T-helper 17 cell (primary cell): ENCODE measurements around the gene CLCA2. TPM values are rescaled to one million over a fixed set of nuclear protein-coding genes. Genes with fewer than 3 reads are reported as not detected.

ENCODE experiments used
- ATAC-seq: fragments of 150-1000 bp; cut with Tn5 transposase; 2 replicates; pipeline ENCODE4 v1.10.0; 2021; ENCODE audit warnings: mild to moderate bottlenecking, moderate library complexity
- DNase-seq, 3 donors: peaks; one replicate each; pipeline versions ENCODE4 v3.0.0 to v3.0.0-alpha.2; 2020 to 2021
- H3K9me3 ChIP-seq: one replicate; pipeline ENCODE4 v1.7.0; 2013; ENCODE audit warnings: low read length, mild to moderate bottlenecking; ENCODE audit not compliant: control insufficient read depth, poor library complexity, severe bottlenecking
- H3K27ac Mint-ChIP-seq: one replicate; pipeline ENCODE4 v1.8.0; 2022; ENCODE audit warnings: mild to moderate bottlenecking, moderate library complexity, mixed read lengths
- H3K27me3 Mint-ChIP-seq: one replicate; pipeline ENCODE4 v1.8.0; 2022; ENCODE audit warnings: mixed read lengths
- H3K36me3 Mint-ChIP-seq: one replicate; pipeline ENCODE4 v1.8.0; 2022; ENCODE audit warnings: low read depth, mixed read lengths
- H3K4me1 Mint-ChIP-seq: one replicate; pipeline ENCODE4 v1.8.0; 2022; ENCODE audit warnings: mild to moderate bottlenecking, mixed read lengths
- H3K4me3 Mint-ChIP-seq: one replicate; pipeline ENCODE4 v1.8.0; 2022; ENCODE audit warnings: mild to moderate bottlenecking, moderate library complexity, mixed read lengths
- total RNA-seq, 4 donors: library from RNA in 2 of 4; stranded (reverse) in 2 of 4; gene quantifications; one replicate each; pipeline ENCODE4 v1.2.3 and lab custom pipeline; 2022 to 2026

CLCA2 gene
- total RNA-seq, 2 donors from 2014 or later: not detected

GRCh38 chr1:86441997-86442396, 18.0 kb downstream of the CLCA2 start:
- Mint-ChIP-seq H3K4me1 (peaks cover 13% of the 10 kb centered on the region), H3K36me3 (no peaks in the 10 kb centered on the region), H3K27me3 (peaks cover 29% of the 10 kb centered on the region), H3K4me3 (no peak overlapping the region), H3K27ac (no peak overlapping the region)
- H3K9me3 ChIP-seq: no peaks in the 10 kb centered on the region
- ATAC-seq (no peak), DNase-seq (no peak)

GRCh38 chr1:86445919-86446318, 21.9 kb downstream of the CLCA2 start:
- ATAC-seq: no peak
- no peak overlapping the region for H3K27ac Mint-ChIP-seq
- H3K4me1 Mint-ChIP-seq: peaks cover 13% of the 10 kb centered on the region
- H3K27me3 Mint-ChIP-seq: peaks cover 13% of the 10 kb centered on the region
- H3K9me3 ChIP-seq: no peaks in the 10 kb centered on the region
- no peak overlapping the region for H3K4me3 Mint-ChIP-seq
- DNase-seq: no peak
- H3K36me3 Mint-ChIP-seq: no peaks in the 10 kb centered on the region

DNA sequence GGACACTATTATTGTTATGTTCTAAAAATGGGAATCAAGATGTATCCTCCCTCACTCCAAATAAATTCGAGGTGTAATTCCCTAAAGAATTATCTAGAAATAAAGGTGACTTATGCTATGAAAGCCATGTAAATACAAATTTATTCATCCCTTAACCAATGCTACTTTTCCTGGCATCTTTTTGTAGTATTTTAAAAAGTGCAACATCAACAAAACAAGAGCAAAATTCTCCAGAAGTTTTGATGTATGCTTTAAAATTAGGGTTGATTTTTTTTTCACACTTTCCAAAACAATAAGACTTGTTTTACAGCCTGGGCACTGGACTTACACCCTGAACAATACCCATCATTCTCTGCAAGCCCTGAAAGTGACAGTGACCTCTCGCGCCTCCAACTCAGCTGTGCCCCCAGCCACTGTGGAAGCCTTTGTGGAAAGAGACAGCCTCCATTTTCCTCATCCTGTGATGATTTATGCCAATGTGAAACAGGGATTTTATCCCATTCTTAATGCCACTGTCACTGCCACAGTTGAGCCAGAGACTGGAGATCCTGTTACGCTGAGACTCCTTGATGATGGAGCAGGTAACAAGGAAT, 23.3 kb downstream of the CLCA2 start:
- no peak for DNase-seq
- Mint-ChIP-seq H3K27me3 (peaks cover 13% of the 10 kb centered on the region), H3K36me3 (peaks cover 3% of the 10 kb centered on the region), H3K4me1 (peaks cover 10% of the 10 kb centered on the region), H3K4me3 (no peak overlapping the region), H3K27ac (no peak overlapping the region)
- no peaks in the 10 kb centered on the region for H3K9me3 ChIP-seq
- ATAC-seq: no peak

DNA sequence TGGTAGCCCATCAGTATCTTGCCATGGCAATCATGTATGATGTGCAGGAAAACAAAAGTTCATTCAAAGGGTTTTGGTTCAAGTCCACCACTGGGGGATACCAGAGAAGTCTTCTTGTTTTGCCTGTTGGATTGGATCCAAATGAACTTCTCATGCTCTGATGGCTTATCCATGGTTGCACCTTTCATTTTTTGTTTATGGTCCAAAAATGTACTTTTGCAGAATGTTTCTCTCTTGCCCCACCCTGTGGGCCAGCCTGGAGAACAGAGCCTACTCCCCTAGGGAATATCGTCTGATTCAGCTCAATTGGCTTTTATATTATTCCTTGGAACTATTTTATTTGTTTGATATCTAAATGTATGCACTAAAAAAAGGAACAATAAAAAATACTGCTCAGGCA, 24.7 kb downstream of the CLCA2 start:
- no peaks in the 10 kb centered on the region for H3K9me3 ChIP-seq
- no peak overlapping the region for H3K4me3 Mint-ChIP-seq
- H3K27me3 Mint-ChIP-seq: peaks cover 13% of the 10 kb centered on the region
- DNase-seq: no peak
- no peak for ATAC-seq
- peaks cover 3% of the 10 kb centered on the region for H3K36me3 Mint-ChIP-seq
- H3K4me1 Mint-ChIP-seq: peaks cover 10% of the 10 kb centered on the region
- no peak overlapping the region for H3K27ac Mint-ChIP-seq

DNA sequence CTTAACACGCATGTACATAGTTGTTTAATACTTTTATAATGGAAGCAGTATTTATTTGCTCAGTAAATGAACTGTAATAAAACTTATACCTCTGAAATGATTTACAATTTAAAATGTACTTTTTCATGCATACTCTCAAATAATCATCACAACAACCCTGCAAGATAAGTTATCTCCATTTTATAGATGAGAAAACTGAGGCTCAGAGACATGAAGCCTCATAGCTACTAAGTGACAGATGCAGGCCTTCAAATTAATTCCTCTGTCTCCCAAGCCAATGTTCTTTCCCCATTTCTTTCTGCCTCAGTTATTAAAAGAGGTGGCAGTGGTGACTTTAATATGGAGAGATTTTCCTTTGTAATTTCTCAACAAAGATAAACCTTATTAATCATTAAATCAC, 25.1 kb downstream of the CLCA2 start:
- DNase-seq (no peak), ATAC-seq (no peak)
- Mint-ChIP-seq H3K27ac (no peak overlapping the region), H3K27me3 (peaks cover 13% of the 10 kb centered on the region), H3K36me3 (peaks cover 3% of the 10 kb centered on the region), H3K4me3 (no peak overlapping the region), H3K4me1 (peaks cover 10% of the 10 kb centered on the region)
- no peaks in the 10 kb centered on the region for H3K9me3 ChIP-seq

DNA sequence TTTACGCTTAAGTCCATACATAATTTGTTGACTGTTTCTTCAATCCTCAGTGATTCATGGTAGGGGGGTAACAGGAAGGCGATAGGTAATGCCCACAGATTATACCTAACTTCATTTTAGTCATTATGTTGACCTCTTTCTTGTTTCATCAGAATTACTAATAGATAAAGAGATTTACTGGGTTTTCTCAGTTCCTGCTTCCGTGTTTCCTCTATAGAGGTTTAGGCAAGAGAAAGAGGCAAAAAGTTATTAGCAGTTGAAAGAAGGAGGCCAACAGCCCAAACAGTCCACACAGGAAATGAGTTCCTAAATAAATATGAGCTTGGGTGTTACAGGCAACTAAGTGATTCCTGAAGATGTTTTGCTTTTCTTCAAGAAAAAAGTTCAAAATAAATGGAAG, 26.9 kb downstream of the CLCA2 start:
- no peak for DNase-seq
- H3K36me3 Mint-ChIP-seq: peaks cover 3% of the 10 kb centered on the region
- no peaks in the 10 kb centered on the region for H3K9me3 ChIP-seq
- H3K27me3 Mint-ChIP-seq: peaks cover 13% of the 10 kb centered on the region
- no peak for ATAC-seq
- H3K4me1 Mint-ChIP-seq: peaks cover 6% of the 10 kb centered on the region
- no peak overlapping the region for H3K4me3 Mint-ChIP-seq
- H3K27ac Mint-ChIP-seq: no peak overlapping the region

DNA sequence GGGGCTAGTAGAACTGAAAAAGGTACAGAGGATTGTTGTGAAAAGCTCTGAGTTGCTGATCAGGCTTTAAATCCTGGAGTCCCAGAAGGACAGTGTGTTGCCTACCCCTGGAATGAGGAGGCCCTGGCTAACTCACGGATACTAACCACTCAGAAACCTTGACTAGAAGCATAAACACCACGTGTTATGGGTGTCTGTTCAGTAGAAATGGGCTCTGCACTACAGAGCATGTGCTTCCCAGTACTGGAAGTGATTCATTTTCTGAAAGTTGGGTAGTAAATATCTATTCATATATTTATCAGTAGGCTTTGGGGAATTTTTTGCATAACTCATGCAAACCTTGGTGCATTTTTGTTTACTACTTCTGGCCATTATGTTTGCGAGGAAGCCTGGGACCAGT, 29.7 kb downstream of the CLCA2 start:
- ATAC-seq (no peak), DNase-seq (no peak)
- Mint-ChIP-seq H3K4me1 (peaks cover 3% of the 10 kb centered on the region), H3K27ac (no peak overlapping the region), H3K36me3 (peaks cover 9% of the 10 kb centered on the region), H3K27me3 (peaks cover 20% of the 10 kb centered on the region), H3K4me3 (no peak overlapping the region)
- H3K9me3 ChIP-seq: no peaks in the 10 kb centered on the region

DNA sequence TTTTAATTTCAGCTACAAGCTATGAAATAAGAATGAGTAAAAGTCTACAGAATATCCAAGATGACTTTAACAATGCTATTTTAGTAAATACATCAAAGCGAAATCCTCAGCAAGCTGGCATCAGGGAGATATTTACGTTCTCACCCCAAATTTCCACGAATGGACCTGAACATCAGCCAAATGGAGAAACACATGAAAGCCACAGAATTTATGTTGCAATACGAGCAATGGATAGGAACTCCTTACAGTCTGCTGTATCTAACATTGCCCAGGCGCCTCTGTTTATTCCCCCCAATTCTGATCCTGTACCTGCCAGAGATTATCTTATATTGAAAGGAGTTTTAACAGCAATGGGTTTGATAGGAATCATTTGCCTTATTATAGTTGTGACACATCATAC, 31.1 kb downstream of the CLCA2 start:
- DNase-seq (no peak), ATAC-seq (no peak)
- Mint-ChIP-seq H3K27me3 (peaks cover 22% of the 10 kb centered on the region), H3K36me3 (peaks cover 9% of the 10 kb centered on the region), H3K4me1 (peaks cover 3% of the 10 kb centered on the region), H3K27ac (no peak overlapping the region), H3K4me3 (no peak overlapping the region)
- H3K9me3 ChIP-seq: no peaks in the 10 kb centered on the region

DNA sequence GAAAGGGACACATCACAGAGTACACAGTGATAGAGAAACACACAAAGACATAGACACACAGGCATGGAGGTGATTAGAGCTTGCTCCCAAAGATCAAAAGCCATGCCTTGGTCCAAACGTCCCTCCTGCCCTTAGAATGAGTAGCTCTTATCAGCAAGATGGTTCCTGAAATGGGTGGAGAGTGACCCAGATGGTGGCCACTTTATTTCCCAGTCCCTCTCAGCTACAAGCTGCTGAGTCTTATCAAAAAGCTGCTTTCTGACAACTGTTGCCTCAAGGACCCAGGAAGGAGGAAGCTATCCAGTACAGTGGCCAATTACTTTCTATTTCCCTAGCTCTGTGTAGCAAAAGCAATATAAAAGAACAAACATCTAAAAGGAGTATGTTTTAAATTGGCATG, 37.0 kb downstream of the CLCA2 start:
- peaks cover 35% of the 10 kb centered on the region for H3K27me3 Mint-ChIP-seq
- no peak overlapping the region for H3K4me3 Mint-ChIP-seq
- ATAC-seq: no peak
- H3K4me1 Mint-ChIP-seq: peaks cover 5% of the 10 kb centered on the region
- DNase-seq: no peak
- no peak overlapping the region for H3K27ac Mint-ChIP-seq
- H3K36me3 Mint-ChIP-seq: peaks cover 6% of the 10 kb centered on the region
- no peaks in the 10 kb centered on the region for H3K9me3 ChIP-seq

DNA sequence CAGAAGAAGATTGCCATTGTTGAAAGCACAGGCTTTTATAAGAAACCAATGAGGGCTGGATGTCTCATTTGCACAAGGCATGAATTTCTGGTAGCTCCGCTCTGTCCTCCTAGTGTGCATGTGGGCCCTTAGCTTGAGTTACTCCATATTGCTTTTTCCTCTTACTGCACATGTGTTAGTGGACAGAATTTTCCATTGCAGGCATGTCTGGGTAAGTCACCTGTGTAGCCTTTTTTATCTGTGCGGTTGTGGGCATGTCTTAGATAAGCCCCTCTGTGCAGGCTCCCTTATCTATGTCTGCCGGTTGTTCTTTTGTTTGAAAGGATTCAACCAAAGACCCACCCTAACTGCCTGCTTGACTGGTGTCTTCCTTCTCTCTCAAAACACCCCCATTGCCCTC, 37.5 kb downstream of the CLCA2 start:
- peaks cover 5% of the 10 kb centered on the region for H3K4me1 Mint-ChIP-seq
- peaks cover 6% of the 10 kb centered on the region for H3K36me3 Mint-ChIP-seq
- no peak overlapping the region for H3K27ac Mint-ChIP-seq
- H3K27me3 Mint-ChIP-seq: peaks cover 38% of the 10 kb centered on the region
- H3K4me3 Mint-ChIP-seq: no peak overlapping the region
- no peaks in the 10 kb centered on the region for H3K9me3 ChIP-seq
- DNase-seq (no peak), ATAC-seq (no peak)

DNA sequence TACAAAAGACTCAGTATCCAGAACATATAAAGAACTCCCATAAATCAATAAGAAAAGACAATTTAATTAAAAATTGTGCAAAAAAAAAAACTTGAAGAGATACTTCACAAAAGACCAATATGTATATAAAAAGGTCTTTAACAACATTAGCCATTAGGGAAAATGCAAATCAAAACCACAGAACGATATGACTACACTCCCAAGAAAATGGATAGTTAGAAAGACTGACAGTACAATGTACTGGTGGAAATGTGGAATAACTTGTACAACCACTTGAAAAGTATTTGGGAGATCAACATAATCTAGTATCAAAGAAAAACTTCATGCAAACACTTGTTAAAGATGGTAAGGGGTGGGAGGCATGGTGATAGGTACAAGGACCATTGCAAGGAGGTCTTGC, 40.8 kb downstream of the CLCA2 start:
- Mint-ChIP-seq H3K27ac (no peak overlapping the region), H3K27me3 (peaks cover 18% of the 10 kb centered on the region), H3K4me3 (no peak overlapping the region), H3K36me3 (no peaks in the 10 kb centered on the region), H3K4me1 (peaks cover 5% of the 10 kb centered on the region)
- DNase-seq (no peak), ATAC-seq (no peak)
- no peaks in the 10 kb centered on the region for H3K9me3 ChIP-seq

- Mint-ChIP-seq H3K4me1 (no peaks in the 10 kb centered on the region), H3K36me3 (no peaks in the 10 kb centered on the region), H3K27ac (no peak overlapping the region), H3K4me3 (no peak overlapping the region), H3K27me3 (peaks cover 14% of the 10 kb centered on the region)
- no peaks in the 10 kb centered on the region for H3K9me3 ChIP-seq
- ATAC-seq: no peak
- no peak for DNase-seq
Measured at GRCh38 chr1:86466109-86466844, 42.3 kb downstream of the CLCA2 start.

DNA sequence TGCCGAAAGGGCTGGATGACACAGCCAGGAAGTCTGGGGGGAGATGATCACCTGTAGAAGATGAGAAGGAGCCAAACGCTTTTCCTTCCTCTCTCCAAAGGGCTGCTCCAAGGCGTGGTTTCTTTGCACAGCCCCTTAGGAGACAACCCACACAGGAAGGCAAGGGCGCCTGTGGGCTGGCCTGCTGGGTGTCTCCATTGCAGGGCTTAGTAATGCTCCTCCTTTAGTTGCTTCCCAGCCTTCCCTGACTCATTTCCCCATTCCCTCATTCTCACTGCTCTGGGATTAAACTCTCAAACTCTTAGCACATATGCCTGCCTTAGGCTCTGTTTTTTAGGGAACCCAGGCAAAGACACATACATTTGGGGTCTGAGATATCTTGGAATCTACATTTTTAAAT, 43.0 kb downstream of the CLCA2 start:
- H3K36me3 Mint-ChIP-seq: no peaks in the 10 kb centered on the region
- ATAC-seq (no peak), DNase-seq (no peak)
- no peaks in the 10 kb centered on the region for H3K9me3 ChIP-seq
- peaks cover 20% of the 10 kb centered on the region for H3K27me3 Mint-ChIP-seq
- H3K4me3 Mint-ChIP-seq: no peak overlapping the region
- H3K4me1 Mint-ChIP-seq: no peaks in the 10 kb centered on the region
- no peak overlapping the region for H3K27ac Mint-ChIP-seq

DNA sequence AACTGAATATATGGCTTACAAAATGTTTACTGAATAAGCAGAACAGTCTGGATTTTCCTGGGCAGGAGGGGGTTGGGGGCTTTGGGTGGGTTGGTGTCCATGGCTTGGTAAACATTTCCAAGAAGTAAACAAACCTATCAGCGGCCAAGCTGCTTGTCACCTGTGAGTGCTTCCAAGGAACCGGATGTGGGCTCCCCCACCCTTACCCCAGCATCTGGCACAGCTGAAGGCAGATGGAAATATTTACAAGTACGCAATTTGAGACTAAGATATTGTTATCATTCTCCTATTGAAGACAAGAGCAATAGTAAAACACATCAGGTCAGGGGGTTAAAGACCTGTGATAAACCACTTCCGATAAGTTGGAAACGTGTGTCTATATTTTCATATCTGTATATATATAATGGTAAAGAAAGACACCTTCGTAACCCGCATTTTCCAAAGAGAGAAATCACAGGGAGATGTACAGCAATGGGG, 44.6 kb downstream of the CLCA2 start, which contains the start of gene CLCA1:
CLCA1 (plus strand) TSS at position 427 of the 477 bp plus-strand sequence; CDS start at position 472, 45 bp downstream.
- Mint-ChIP-seq H3K4me1 (no peaks in the 10 kb centered on the region), H3K4me3 (no peak within 1 kb of the TSS), H3K27ac (no peak within 1 kb of the TSS), H3K36me3 (no peaks in the 10 kb centered on the region), H3K27me3 (peaks cover 26% of the 10 kb centered on the region)
- no peak for DNase-seq
- no peak for ATAC-seq
- no peaks in the 10 kb centered on the region for H3K9me3 ChIP-seq
